Measurements from ENCODE around the gene ERMN.

The ERMN gene

DNA sequence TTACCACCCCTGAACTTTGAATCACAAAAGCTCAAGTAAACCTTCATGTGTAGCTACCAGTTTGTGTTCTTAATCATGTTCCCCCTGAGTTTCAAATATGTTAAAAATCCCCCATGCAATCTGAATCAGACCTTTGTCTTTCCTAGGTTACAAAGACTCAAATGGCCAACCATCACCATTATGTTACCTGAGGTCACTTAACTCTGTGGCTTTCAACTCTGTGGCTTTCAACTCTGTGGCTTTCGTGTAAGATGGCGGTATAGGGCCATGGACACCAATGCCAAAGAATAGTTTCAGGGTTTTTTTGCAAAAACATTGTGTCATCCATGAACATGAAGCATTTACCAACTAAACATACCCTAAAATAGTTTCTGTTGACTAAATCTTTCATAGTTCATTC lies 6.7 kb downstream of the ERMN start:
- TF ChIP-seq POLR2AphosphoS5 (IDR thresholded peaks at IDR 0.05; ENCODE audit: low read depth, low read length) (no peak), SIN3A (IDR thresholded peaks at IDR 0.05; ENCODE audit: borderline replicate concordance, insufficient read depth, low read length) (no peak), FOXP2 (optimal IDR thresholded peaks at IDR 0.05; ENCODE audit: borderline replicate concordance, extremely low read depth, extremely low read length, insufficient read depth) (no peak), TAF1 (IDR thresholded peaks at IDR 0.05; ENCODE audit: borderline replicate concordance, insufficient read depth, low read length) (no peak)
- TF ChIP-seq, protein P1, sequence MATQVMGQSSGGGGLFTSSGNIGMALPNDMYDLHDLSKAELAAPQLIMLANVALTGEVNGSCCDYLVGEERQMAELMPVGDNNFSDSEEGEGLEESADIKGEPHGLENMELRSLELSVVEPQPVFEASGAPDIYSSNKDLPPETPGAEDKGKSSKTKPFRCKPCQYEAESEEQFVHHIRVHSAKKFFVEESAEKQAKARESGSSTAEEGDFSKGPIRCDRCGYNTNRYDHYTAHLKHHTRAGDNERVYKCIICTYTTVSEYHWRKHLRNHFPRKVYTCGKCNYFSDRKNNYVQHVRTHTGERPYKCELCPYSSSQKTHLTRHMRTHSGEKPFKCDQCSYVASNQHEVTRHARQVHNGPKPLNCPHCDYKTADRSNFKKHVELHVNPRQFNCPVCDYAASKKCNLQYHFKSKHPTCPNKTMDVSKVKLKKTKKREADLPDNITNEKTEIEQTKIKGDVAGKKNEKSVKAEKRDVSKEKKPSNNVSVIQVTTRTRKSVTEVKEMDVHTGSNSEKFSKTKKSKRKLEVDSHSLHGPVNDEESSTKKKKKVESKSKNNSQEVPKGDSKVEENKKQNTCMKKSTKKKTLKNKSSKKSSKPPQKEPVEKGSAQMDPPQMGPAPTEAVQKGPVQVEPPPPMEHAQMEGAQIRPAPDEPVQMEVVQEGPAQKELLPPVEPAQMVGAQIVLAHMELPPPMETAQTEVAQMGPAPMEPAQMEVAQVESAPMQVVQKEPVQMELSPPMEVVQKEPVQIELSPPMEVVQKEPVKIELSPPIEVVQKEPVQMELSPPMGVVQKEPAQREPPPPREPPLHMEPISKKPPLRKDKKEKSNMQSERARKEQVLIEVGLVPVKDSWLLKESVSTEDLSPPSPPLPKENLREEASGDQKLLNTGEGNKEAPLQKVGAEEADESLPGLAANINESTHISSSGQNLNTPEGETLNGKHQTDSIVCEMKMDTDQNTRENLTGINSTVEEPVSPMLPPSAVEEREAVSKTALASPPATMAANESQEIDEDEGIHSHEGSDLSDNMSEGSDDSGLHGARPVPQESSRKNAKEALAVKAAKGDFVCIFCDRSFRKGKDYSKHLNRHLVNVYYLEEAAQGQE (IDR thresholded peaks at IDR 0.05; ENCODE audit: insufficient read depth in 1 of 2, low read depth in 2 of 2, low read length in 2 of 2) = no peak

DNA sequence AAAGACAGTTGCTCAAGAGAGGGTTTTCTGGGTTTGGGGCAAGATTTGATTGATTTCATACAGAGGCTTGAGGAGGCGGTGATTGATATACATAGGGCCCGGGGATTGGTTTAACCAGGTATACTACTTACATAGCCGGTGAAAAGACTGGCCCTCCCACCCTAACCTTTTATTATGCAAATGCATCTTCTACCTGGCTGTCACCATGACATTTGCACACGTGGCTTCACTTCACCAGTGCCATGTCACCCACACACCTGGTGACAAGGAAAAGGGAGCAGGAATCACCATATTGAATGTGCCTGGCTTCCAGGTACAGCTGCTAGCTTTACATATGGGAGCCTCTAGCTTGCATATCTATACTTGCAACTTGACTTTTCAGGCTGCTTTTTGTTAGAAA lies 9.7 kb downstream of the ERMN start:
- no peak for TF ChIP-seq TAF1 (IDR thresholded peaks at IDR 0.05; ENCODE audit: borderline replicate concordance, insufficient read depth, low read length)
- TF ChIP-seq, protein P1 (IDR thresholded peaks at IDR 0.05; ENCODE audit: insufficient read depth in 1 of 2, low read depth in 2 of 2, low read length in 2 of 2) = no peak
- no peak for TF ChIP-seq FOXP2 (optimal IDR thresholded peaks at IDR 0.05; ENCODE audit: borderline replicate concordance, extremely low read depth, extremely low read length, insufficient read depth)

DNA sequence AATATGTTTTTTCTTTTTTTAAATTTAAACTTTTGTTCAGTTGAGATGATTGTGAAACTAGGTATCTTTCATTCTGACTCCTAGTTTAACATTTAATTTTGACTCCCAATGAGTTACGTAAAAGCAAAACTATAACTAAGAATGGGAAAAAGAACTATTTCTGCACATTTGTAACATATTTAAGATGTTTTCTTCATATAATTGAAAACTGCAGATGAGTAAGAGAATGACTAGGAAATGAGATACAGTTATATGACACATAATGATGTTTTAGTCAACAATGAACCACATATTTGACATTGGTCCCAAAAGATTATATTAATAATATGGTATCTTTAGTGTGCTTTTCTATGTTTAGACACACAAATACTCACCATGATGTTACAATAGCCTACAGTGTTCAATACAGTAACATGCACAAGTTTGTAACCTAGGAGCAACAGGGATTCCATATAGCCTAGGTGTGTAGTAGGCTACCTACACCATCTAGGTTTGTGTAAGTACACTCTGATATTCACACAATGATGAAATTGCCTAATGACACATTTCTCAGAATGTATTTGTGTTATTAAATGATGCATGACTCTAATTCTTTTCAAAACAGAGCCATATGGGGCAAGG lies 12.6 kb downstream of the ERMN start:
- TF ChIP-seq TAF1 (IDR thresholded peaks at IDR 0.05; ENCODE audit: borderline replicate concordance, insufficient read depth, low read length) (no peak), FOXP2 (optimal IDR thresholded peaks at IDR 0.05; ENCODE audit: borderline replicate concordance, extremely low read depth, extremely low read length, insufficient read depth) (no peak), SIN3A (IDR thresholded peaks at IDR 0.05; ENCODE audit: borderline replicate concordance, insufficient read depth, low read length) (no peak), POLR2AphosphoS5 (IDR thresholded peaks at IDR 0.05; ENCODE audit: low read depth, low read length) (no peak)
- TF ChIP-seq, protein P1 (IDR thresholded peaks at IDR 0.05; ENCODE audit: insufficient read depth in 1 of 2, low read depth in 2 of 2, low read length in 2 of 2) = no peak

DNA sequence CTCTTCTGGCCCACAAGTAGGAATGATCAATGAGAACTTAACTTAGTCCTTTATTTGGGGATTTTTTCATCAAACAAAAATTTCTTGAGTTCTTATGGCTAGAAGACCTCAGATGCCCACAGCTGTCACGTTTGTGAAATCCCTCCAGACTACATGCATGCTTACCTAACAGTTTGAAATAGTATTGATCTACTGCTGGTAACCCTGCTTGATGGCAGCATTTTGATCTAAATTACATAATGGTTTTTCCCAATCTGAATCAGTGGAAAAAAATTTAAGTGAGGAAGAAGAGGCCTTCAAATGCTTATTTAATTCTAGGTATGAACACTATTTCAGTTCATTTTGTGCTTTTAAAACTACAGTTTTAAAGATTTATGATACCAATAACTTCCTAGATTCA lies 13.9 kb downstream of the ERMN start:
- TF ChIP-seq, protein P1 (IDR thresholded peaks at IDR 0.05; ENCODE audit: insufficient read depth in 1 of 2, low read depth in 2 of 2, low read length in 2 of 2) = no peak
- TF ChIP-seq FOXP2 (optimal IDR thresholded peaks at IDR 0.05; ENCODE audit: borderline replicate concordance, extremely low read depth, extremely low read length, insufficient read depth) (no peak), SIN3A (IDR thresholded peaks at IDR 0.05; ENCODE audit: borderline replicate concordance, insufficient read depth, low read length) (no peak), POLR2AphosphoS5 (IDR thresholded peaks at IDR 0.05; ENCODE audit: low read depth, low read length) (no peak), TAF1 (IDR thresholded peaks at IDR 0.05; ENCODE audit: borderline replicate concordance, insufficient read depth, low read length) (no peak)

DNA sequence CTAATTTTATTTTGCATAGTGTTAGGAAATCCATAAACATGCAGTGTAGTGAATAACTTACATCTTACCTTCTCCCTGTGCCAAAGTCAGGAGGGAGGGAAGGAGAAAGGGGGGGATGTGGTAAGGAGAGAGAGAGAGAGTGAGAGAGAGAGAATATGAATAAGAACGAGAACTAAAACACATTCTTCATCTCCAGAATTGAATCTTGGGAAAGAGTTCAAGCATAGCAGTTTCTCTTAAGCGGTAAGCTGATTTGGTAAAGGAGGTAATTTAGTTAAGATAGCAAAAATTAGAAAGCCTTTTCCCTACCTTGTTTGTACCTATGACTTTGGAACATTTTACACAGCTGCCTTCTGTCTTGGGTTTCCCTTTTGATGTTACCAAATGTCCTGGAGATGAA lies 15.7 kb downstream of the ERMN start:
- no peak for TF ChIP-seq FOXP2 (optimal IDR thresholded peaks at IDR 0.05; ENCODE audit: borderline replicate concordance, extremely low read depth, extremely low read length, insufficient read depth)
- TF ChIP-seq, protein P1 (IDR thresholded peaks at IDR 0.05; ENCODE audit: insufficient read depth in 1 of 2, low read depth in 2 of 2, low read length in 2 of 2) = no peak
- no peak for TF ChIP-seq POLR2AphosphoS5 (IDR thresholded peaks at IDR 0.05; ENCODE audit: low read depth, low read length)
- TF ChIP-seq TAF1 (IDR thresholded peaks at IDR 0.05; ENCODE audit: borderline replicate concordance, insufficient read depth, low read length) = no peak
- no peak for TF ChIP-seq SIN3A (IDR thresholded peaks at IDR 0.05; ENCODE audit: borderline replicate concordance, insufficient read depth, low read length)
